AG09309 (cell line): ENCODE results near the gene OSBPL10.
A peak's percentile ranks its signal among the peaks of the same experiment; 100 is the strongest.
"Not testable (repeated sequence)": the region's sequence is repeated elsewhere in the genome, so short reads cannot be mapped to it uniquely, and the experiment has no call there.

Experiments used
- DNase-seq: peaks from one replicate; pipeline ENCODE4 v3.0.0-alpha.2; 2010; ENCODE audit warnings: low read depth
- H3K4me3 ChIP-seq: 2 replicates; pipeline ENCODE4 v1.5.1; 2011; ENCODE audit warnings: mild to moderate bottlenecking, low read depth, low read length, moderate library complexity; ENCODE audit not compliant: control insufficient read depth
- TF ChIP-seq, protein P1 (sequence below): IDR thresholded peaks from 2 replicates; pipeline ENCODE4 v1.5.1; 2011; ENCODE audit warnings: mild to moderate bottlenecking, low read depth, low read length, inconsistent platforms; ENCODE audit not compliant: insufficient read depth, control insufficient read depth; ENCODE audit errors: missing control alignments

Gene OSBPL10

DNA sequence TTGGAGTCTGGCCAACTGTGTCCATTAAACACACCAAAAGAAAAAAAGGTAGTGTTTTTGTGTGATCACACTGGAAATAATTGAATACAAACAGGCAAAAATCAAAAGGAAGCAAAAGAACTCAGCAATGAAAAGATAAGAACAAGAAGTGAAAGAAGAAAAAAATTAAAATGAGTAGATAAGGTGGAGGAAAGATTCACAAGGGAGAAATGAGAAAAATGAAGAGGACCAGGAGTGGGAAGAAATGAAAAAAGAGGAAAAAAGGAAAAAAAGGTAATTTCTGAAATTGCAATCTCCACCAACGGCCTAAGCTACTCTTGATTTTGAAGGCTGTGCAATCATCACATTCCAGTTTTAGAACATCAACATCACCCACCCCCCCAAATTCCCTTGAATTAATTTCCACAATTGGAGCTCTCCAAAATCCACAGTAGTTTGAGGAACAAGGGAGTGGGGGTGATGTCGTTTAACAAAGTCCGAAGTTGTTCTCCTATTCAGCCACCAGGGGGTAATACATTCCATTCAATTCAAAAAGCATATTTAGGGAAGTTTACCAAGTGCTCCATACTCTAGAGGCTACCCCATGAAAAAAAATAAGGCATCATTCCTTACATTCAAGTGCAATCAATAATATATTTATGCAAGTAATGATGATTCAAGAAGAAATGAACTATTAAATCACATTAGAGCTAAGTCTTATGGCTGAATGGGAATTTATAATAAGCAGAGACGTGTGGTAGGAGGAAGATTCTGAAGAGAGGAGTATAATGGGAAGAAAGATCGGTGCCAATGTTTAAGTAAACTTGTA, 37.9 kb upstream of the OSBPL10 start:
- DNase-seq = peak; percentile 18
- TF ChIP-seq, protein P1, sequence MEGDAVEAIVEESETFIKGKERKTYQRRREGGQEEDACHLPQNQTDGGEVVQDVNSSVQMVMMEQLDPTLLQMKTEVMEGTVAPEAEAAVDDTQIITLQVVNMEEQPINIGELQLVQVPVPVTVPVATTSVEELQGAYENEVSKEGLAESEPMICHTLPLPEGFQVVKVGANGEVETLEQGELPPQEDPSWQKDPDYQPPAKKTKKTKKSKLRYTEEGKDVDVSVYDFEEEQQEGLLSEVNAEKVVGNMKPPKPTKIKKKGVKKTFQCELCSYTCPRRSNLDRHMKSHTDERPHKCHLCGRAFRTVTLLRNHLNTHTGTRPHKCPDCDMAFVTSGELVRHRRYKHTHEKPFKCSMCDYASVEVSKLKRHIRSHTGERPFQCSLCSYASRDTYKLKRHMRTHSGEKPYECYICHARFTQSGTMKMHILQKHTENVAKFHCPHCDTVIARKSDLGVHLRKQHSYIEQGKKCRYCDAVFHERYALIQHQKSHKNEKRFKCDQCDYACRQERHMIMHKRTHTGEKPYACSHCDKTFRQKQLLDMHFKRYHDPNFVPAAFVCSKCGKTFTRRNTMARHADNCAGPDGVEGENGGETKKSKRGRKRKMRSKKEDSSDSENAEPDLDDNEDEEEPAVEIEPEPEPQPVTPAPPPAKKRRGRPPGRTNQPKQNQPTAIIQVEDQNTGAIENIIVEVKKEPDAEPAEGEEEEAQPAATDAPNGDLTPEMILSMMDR = peak; percentile 64
- no peak overlapping the region for H3K4me3 ChIP-seq

DNA sequence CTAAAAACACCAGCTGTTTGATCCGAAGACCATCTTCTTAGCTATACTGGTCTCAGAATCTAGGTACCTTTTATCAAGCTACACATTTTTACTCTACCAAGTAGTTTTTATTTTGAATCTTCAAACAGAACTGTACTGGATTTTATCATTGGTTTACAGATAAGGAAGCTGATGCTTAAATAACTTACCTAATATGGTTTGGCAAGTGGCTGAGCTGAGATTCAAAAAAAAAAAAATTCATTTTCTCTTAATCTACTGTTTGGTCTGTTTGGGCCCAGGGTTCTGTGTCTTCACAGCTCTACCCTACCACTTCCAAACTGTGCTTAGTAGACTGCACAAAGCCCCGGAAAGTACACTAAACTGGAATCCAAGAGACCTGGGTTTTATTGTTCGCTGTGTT, 36.2 kb upstream of the OSBPL10 start:
- no peak overlapping the region for H3K4me3 ChIP-seq
- TF ChIP-seq, protein P1 = no peak
- no peak for DNase-seq

DNA sequence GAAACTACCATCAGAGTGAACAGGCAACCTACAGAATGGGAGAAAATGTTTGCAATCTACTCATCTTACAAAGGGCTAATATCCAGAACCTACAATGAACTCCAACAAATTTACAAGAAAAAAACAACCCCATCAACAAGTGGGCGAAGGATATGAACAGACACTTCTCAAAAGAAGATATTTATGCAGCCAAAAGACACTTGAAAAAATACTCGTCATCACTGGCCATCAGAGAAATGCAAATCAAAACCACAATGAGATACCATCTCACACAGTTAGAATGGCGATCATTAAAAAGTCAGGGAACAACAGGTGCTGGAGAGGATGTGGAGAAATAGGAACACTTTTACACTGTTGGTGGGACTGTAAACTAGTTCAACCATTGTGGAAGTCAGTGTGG, 34.6 kb upstream of the OSBPL10 start:
- not testable (repeated sequence) for H3K4me3 ChIP-seq, DNase-seq

DNA sequence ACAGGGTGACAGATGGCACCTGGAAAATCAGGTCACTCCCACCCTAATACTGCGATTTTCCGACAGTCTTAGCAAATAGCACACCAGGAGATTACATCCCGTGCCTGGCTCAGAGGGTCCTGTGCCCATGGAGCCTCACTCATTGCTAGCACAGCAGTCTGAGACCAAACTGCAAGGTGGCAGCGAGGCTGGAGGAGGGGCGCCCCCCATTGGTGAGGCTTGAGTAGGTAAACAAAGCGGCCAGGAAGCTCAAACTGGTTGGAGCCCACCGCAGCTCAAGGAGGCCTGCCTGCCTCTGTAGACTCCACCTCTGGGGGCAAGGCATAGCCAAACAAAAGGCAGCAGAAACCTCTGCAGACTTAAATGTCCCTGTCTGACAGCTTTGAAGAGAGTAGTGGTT, 29.6 kb upstream of the OSBPL10 start:
- not testable (repeated sequence) for DNase-seq, H3K4me3 ChIP-seq

DNA sequence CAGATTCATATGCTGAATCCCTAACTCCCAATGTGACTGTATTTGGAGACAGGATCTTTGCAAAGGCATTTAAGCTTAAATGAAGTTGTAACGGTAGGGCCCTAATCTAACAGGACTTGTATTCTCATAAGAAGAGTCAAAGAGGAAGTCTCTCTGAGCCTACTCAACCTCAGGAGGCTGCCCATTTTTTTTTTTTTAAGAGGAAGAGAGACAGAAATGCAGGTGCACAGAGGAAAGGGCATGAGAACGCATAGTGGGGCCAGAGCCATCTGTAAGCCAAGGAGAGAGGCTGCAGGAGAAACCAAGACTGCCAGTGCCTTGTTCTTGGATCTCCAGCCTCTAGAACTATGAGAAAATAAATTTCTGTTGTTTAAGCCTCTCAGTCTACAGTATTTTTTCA, 28.9 kb upstream of the OSBPL10 start:
- no peak overlapping the region for H3K4me3 ChIP-seq
- DNase-seq = no peak
- TF ChIP-seq, protein P1 = no peak

- TF ChIP-seq, protein P1 = no peak
- no peak for DNase-seq
- no peak overlapping the region for H3K4me3 ChIP-seq
These were observed 28.0 kb upstream of the OSBPL10 start for GRCh38 chr3:32009101-32009500.

DNA sequence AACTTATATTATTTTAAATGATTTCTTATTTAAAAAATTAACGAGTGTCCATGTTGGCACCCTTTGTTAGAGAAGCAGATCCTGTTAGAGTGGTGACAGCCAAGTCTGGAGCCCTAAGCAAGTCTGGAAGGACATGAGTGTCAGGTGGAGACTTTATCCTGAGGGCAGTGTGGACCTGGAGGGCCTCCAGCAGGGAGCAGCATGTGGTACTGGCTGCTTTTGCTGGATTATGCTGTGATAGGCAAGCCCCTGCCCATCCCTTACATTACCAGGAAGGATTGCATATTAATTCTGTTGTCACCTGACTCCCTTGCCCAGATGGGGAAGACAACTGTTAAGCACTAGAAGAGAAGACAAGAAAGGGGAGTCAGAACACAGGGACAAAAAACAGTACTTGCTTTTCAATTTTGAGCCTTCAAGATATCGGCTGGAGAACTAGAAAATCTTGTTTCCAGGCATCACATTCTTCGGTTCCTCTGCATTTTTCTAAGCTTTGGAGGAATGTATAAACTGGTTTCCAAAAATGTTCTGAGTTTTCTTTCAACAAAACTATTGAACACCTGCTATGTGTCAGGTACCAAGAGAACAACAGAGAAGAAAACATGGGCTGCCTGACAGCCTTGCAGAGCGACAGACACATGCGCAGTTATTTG, 23.2 kb upstream of the OSBPL10 start:
- H3K4me3 ChIP-seq = no peak overlapping the region
- no peak for DNase-seq
- TF ChIP-seq, protein P1 = no peak
